HUES64 (cell line): Measurements from ENCODE around the gene ASB18.

Experiments used
- H3K27ac ChIP-seq: 2 replicates; pipeline ENCODE4 v1.7.0; 2013; ENCODE audit warnings: low read depth, low read length, inconsistent platforms
- H3K27me3 ChIP-seq: 2 replicates; pipeline ENCODE4 v1.6.1; 2013; ENCODE audit warnings: mild to moderate bottlenecking, low read length; ENCODE audit not compliant: insufficient read depth
- H3K36me3 ChIP-seq: 2 replicates; pipeline ENCODE4 v1.6.1; 2013; ENCODE audit warnings: mild to moderate bottlenecking, low read length; ENCODE audit not compliant: insufficient read depth
- H3K4me1 ChIP-seq: 2 replicates; pipeline ENCODE4 v1.6.1; 2013; ENCODE audit warnings: mild to moderate bottlenecking, low read length, moderate library complexity; ENCODE audit not compliant: insufficient read depth
- H3K4me3 ChIP-seq: 2 replicates; pipeline ENCODE4 v1.5.1; 2013; ENCODE audit warnings: mild to moderate bottlenecking, low read length, moderate library complexity
- H3K9ac ChIP-seq: 2 replicates; pipeline ENCODE4 v1.6.1; 2013; ENCODE audit warnings: mild to moderate bottlenecking, low read depth, low read length
- H3K9me3 ChIP-seq: 2 replicates; pipeline ENCODE4 v1.6.1; 2013; ENCODE audit warnings: low read depth, low read length; ENCODE audit not compliant: insufficient read depth
- WGBS: fragments of 150-250, 120-280 bp; methylation state at CpG from one replicate; pipeline ENCODE4 v1.1.7; 2013; ENCODE audit warnings: missing lambda C conversion rate; 5-methylcytosine and 5-hydroxymethylcytosine counted together

ASB18 gene

GRCh38 chr2:236178890-236179235 lies 85.3 kb downstream of the ASB18 start:
- no peaks in the 10 kb centered on the region for H3K36me3 ChIP-seq
- peaks cover 32% of the 10 kb centered on the region for H3K4me1 ChIP-seq
- H3K9ac ChIP-seq: no peak overlapping the region
- peak overlapping the region; percentile 59 for H3K4me3 ChIP-seq
- WGBS: 6% methylated on average over 15 of the region's 15 CpGs
- H3K27ac ChIP-seq: no peak overlapping the region
- no peaks in the 10 kb centered on the region for H3K9me3 ChIP-seq
- peaks cover 76% of the 10 kb centered on the region for H3K27me3 ChIP-seq

DNA sequence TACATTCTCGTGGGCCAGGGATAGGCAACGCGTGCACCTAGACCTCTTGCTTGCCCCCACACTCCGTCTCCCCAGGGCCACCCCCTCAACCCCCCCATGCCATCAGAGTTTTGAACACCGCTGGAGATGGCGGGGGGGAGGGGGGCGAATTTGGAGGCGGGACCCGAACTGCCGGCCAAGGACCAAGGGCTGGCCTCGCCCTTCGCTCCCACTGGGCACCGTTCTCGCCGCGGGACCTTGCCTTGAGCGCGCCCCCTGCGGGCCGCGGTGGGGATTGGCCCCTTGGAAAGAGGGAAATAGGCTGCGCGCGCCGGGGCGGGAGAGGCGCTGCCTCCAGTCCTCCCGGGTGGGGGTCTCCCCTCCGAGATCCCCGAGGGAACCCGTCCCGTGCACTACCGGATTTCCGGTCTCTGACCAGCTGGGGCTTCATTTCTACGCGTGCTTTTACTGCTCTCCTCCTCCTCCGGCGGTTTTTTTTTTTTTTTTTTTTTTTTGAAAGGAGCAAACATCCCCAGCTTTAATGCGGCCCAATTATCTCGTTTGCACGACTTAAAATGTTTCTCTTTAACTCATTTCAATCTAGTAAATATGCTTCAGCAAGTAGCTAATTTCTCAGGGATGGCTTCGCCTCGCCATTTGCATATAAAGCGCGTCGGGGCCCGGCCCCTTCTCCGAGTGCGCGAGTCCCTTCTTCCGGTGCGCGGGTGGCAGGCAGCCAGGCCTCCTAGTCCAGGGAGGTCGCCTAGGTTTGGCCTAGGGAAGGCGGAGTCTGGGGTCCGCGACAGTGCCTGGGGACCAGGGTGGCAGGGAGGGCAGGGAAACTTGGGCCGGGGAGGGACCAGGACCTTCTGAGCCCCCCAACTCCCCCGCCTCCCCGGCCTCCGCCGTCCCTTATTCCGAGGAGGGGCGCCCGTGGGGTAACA lies 86.0 kb downstream of the ASB18 start:
- no peaks in the 10 kb centered on the region for H3K36me3 ChIP-seq
- H3K27ac ChIP-seq: no peak overlapping the region
- no peaks in the 10 kb centered on the region for H3K9me3 ChIP-seq
- peaks cover 35% of the 10 kb centered on the region for H3K4me1 ChIP-seq
- 4% methylated on average over 64 of the region's 65 CpGs for WGBS
- no peak overlapping the region for H3K9ac ChIP-seq
- H3K27me3 ChIP-seq: peaks cover 82% of the 10 kb centered on the region
- H3K4me3 ChIP-seq: peak overlapping the region; percentile 59

GRCh38 chr2:236177604-236177966 lies 86.6 kb downstream of the ASB18 start:
- H3K36me3 ChIP-seq: no peaks in the 10 kb centered on the region
- no peak overlapping the region for H3K9ac ChIP-seq
- 0 out of 2 replicates have a peak overlapping the region, but pooled peaks have one; percentile 59 for H3K4me3 ChIP-seq
- WGBS: 51% methylated on average over 20 of the region's 20 CpGs
- H3K4me1 ChIP-seq: peaks cover 35% of the 10 kb centered on the region
- no peaks in the 10 kb centered on the region for H3K9me3 ChIP-seq
- H3K27me3 ChIP-seq: peaks cover 89% of the 10 kb centered on the region
- H3K27ac ChIP-seq: no peak overlapping the region

DNA sequence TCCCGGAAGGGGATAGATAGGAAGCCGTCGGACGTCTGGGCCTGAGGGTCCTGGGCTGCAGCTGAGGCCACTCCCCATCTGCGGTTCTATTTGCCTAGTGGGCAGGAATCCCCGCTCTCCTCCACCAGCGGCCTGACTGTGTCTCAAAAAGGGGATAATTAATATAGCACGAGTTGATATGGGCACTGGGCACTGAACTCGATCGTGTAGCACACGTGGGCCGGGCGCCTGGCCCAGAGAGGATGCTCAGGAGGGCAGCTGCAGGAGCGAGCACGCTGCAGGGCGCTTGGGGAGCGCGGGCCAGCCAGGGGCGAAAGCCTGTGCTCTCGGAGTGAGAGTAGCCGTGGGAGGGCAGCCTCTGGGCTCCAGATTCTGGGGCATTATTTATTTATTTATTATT lies 87.3 kb downstream of the ASB18 start:
- no peak overlapping the region for H3K4me3 ChIP-seq
- H3K36me3 ChIP-seq: no peaks in the 10 kb centered on the region
- WGBS: 87% methylated on average over 21 of the region's 21 CpGs
- H3K27me3 ChIP-seq: peaks cover 95% of the 10 kb centered on the region
- no peak overlapping the region for H3K9ac ChIP-seq
- no peaks in the 10 kb centered on the region for H3K9me3 ChIP-seq
- H3K27ac ChIP-seq: no peak overlapping the region
- peaks cover 40% of the 10 kb centered on the region for H3K4me1 ChIP-seq

- H3K27me3 ChIP-seq: peaks cover 97% of the 10 kb centered on the region
- H3K9ac ChIP-seq: no peak overlapping the region
- H3K4me1 ChIP-seq: peaks cover 45% of the 10 kb centered on the region
- H3K9me3 ChIP-seq: no peaks in the 10 kb centered on the region
- WGBS: 38% methylated on average over 7 of the region's 7 CpGs
- H3K36me3 ChIP-seq: no peaks in the 10 kb centered on the region
- H3K4me3 ChIP-seq: no peak overlapping the region
- no peak overlapping the region for H3K27ac ChIP-seq
These were observed 87.8 kb downstream of the ASB18 start for GRCh38 chr2:236176417-236176816.

GRCh38 chr2:236175548-236176150 lies 88.6 kb downstream of the ASB18 start:
- H3K27me3 ChIP-seq: peaks cover 98% of the 10 kb centered on the region
- no peak overlapping the region for H3K4me3 ChIP-seq
- H3K9ac ChIP-seq: no peak overlapping the region
- H3K4me1 ChIP-seq: peaks cover 51% of the 10 kb centered on the region
- H3K9me3 ChIP-seq: no peaks in the 10 kb centered on the region
- no peak overlapping the region for H3K27ac ChIP-seq
- no peaks in the 10 kb centered on the region for H3K36me3 ChIP-seq
- WGBS: 39% methylated on average over 6 of the region's 6 CpGs

DNA sequence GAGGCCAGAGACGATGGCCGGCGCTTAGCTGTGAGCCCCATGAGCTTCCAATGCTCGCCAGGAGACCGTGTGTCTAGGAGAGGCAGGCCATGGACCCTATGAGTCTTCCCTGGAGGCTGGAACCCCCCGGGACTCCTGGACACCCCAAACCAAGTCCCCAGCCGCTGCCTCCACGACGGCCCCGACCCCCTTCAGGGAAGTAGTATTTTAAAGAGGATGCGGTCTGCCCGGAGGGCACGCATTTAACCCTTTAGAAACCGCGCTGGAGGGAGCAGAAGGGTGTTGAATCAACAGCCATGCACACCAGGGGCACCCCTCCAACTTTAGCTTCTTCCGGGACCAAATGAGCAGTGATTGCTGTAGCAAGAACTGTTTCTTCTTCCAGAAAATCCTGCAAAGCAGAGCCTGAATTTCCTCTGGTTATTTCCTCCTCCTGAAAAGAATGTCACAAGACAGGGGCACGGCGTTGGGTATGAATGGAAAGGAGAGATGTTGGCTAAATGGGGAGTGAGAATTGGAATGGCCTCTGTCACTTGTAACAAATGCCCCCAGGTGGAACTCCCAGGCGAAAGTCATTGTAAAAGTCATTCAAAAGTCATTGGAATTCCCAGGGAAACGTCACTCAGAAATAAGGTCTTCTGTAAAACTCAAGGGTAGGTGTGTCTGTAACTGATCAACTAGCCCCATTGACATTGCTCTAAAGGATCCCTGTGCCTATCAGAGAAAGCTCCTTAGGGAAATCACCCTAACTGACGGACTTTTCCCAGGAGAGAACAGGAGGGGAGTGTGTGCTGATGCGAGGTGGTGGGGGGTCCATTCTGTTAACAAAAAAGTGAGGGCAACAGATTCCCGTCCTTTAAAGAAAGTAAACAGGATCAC lies 90.2 kb downstream of the ASB18 start:
- Histone ChIP-seq H3K9ac (no peak overlapping the region), H3K9me3 (no peaks in the 10 kb centered on the region)

DNA sequence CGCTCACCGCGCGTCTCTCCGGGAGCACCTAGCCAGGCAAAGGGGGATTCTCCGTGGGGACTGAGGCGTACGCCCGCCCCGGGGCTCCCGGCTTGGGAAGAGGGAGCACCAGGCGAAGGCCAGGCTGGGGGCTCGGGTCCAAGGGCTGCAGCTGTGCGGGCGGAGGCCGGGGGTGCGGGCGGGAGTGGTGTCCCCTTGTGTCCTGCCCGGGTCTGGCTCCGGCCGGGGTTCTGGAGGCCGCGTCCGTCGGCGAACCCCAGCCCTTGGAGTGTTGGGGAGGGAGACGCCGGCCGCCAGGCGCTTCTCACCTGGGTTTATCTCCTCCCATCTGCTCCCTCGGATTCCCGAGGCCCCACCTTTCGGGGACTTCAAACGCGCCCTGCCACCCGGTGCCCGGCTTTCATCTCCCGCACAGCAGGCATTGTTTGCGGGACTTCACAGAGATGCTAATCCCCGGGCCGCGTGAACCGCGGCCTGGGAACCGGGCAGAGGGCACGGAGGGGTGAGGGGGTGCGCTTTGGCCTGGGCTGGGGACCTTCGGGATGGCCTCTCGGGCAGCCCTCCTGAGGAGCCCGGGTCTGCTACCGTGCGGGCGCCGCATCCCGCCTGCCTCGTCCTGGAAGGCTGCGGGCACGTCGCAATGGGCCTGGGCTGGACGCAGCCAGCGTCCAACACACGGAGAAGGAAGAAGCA lies 91.0 kb downstream of the ASB18 start:
- Histone ChIP-seq H3K36me3 (no peaks in the 10 kb centered on the region), H3K9me3 (no peaks in the 10 kb centered on the region), H3K4me3 (peak overlapping the region; percentile 22), H3K27ac (peak overlapping the region; percentile 34; the same call in 1 of the 2 replicates), H3K27me3 (peaks cover 98% of the 10 kb centered on the region), H3K4me1 (peaks cover 54% of the 10 kb centered on the region), H3K9ac (no peak overlapping the region)
- WGBS: 2% methylated on average over 62 of the region's 62 CpGs

More for the DNA sequence above, 90.2 kb downstream of the ASB18 start:
- 5% methylated on average over 23 of the region's 23 CpGs for WGBS
- Histone ChIP-seq H3K4me3 (peak overlapping the region; percentile 11; the same call in 1 of the 2 replicates), H3K4me1 (peaks cover 54% of the 10 kb centered on the region), H3K36me3 (no peaks in the 10 kb centered on the region), H3K27ac (no peak overlapping the region; the same call in 1 of the 2 replicates), H3K27me3 (peaks cover 98% of the 10 kb centered on the region)

GRCh38 chr2:236172255-236173035 lies 91.8 kb downstream of the ASB18 start:
- H3K9me3 ChIP-seq: no peaks in the 10 kb centered on the region
- no peaks in the 10 kb centered on the region for H3K36me3 ChIP-seq
- peaks cover 100% of the 10 kb centered on the region for H3K27me3 ChIP-seq
- H3K9ac ChIP-seq: no peak overlapping the region
- peak overlapping the region; percentile 34; the same call in 1 of the 2 replicates for H3K27ac ChIP-seq
- peak overlapping the region; percentile 22 for H3K4me3 ChIP-seq
- under 1% methylated on average over 46 of the region's 46 CpGs for WGBS
- H3K4me1 ChIP-seq: peaks cover 54% of the 10 kb centered on the region

- H3K27me3 ChIP-seq: peaks cover 100% of the 10 kb centered on the region
- peak overlapping the region; percentile 62 for H3K4me3 ChIP-seq
- H3K4me1 ChIP-seq: peaks cover 56% of the 10 kb centered on the region
- no peaks in the 10 kb centered on the region for H3K36me3 ChIP-seq
- WGBS: under 1% methylated on average over 16 of the region's 16 CpGs
- peak overlapping the region; percentile 43; the same call in 1 of the 2 replicates for H3K27ac ChIP-seq
- H3K9me3 ChIP-seq: no peaks in the 10 kb centered on the region
- no peak overlapping the region for H3K9ac ChIP-seq
These were observed 92.4 kb downstream of the ASB18 start for GRCh38 chr2:236171680-236172254.
